CD4-positive, alpha-beta T cell (primary cell): Measurements from ENCODE around the gene ANKRD13B. TPM values are rescaled to one million over a fixed set of nuclear protein-coding genes. Genes with fewer than 3 reads are reported as not detected.

Source experiments
- ATAC-seq: fragments of 200-7000 bp; cut with Tn5 transposase; one replicate; pipeline ENCODE4 v1.10.0; 2022; ENCODE audit warnings: mild to moderate bottlenecking; ENCODE audit not compliant: poor library complexity
- CTCF ChIA-PET: fragments of 350-600 bp; sonication (Branson Sonifier 250); formaldehyde crosslinking; loops from one replicate; lab custom pipeline; 2021; ENCODE audit warnings: antibody characterized with exemption, inconsistent platforms; lab: Charles Lee
- POLR2A ChIA-PET: fragments of 350-600 bp; sonication (Branson Sonifier 250); formaldehyde crosslinking; loops from one replicate; lab custom pipeline; 2021; ENCODE audit warnings: antibody characterized with exemption, inconsistent platforms; lab: Charles Lee
- DNase-seq, 14 experiments: peaks; one replicate each; pipeline ENCODE4 v3.0.0-alpha.2; 2013 to 2020; ENCODE audit warnings: mixed read lengths in 2 of 14
- H3K27ac ChIP-seq, 2 donors: one replicate each; pipeline versions ENCODE4 v1.5.1 to v1.7.0; 2013; ENCODE audit warnings: low read length in 2 of 2, low read depth in 1 of 2, mild to moderate bottlenecking in 1 of 2
- H3K27me3 ChIP-seq, 2 experiments: 1 replicate in 1 of 2; 2 replicates in 1 of 2; pipeline versions ENCODE4 v1.6.1 to v1.7.0; 2013; ENCODE audit warnings: low read length in 2 of 2, control low read depth in 1 of 2, mild to moderate bottlenecking in 1 of 2, moderate library complexity in 1 of 2; ENCODE audit not compliant: insufficient read depth in 2 of 2, control insufficient read depth in 1 of 2
- H3K36me3 ChIP-seq: one replicate; pipeline ENCODE4 v1.6.1; 2013; ENCODE audit warnings: low read length, control low read depth; ENCODE audit not compliant: insufficient read depth
- H3K4me1 ChIP-seq: one replicate; pipeline ENCODE4 v1.6.1; 2013; ENCODE audit warnings: low read length, control low read depth; ENCODE audit not compliant: insufficient read depth
- H3K4me3 ChIP-seq: one replicate; pipeline ENCODE4 v1.5.1; 2013; ENCODE audit warnings: mild to moderate bottlenecking, low read length, moderate library complexity
- H3K9me3 ChIP-seq, 2 experiments: 1 replicate in 1 of 2; 2 replicates in 1 of 2; pipeline versions ENCODE4 v1.6.1 to v1.7.0; 2013; ENCODE audit warnings: low read length in 2 of 2, mild to moderate bottlenecking in 2 of 2, control low read depth in 1 of 2, moderate library complexity in 1 of 2; ENCODE audit not compliant: control insufficient read depth in 1 of 2, insufficient read depth in 1 of 2
- H3K27ac Mint-ChIP-seq: one replicate; pipeline ENCODE4 v1.8.0; 2020; ENCODE audit warnings: mixed read lengths
- H3K27me3 Mint-ChIP-seq: one replicate; pipeline ENCODE4 v1.8.0; 2021; ENCODE audit warnings: mixed read lengths
- H3K36me3 Mint-ChIP-seq: one replicate; pipeline ENCODE4 v1.8.0; 2021; ENCODE audit warnings: low read depth, mixed read lengths
- H3K4me1 Mint-ChIP-seq: one replicate; pipeline ENCODE4 v1.8.0; 2021; ENCODE audit warnings: low read depth, mixed read lengths
- H3K4me3 Mint-ChIP-seq: one replicate; pipeline ENCODE4 v1.8.0; 2020; ENCODE audit warnings: mild to moderate bottlenecking, mixed read lengths
- H3K9me3 Mint-ChIP-seq: one replicate; pipeline ENCODE4 v1.8.0; 2020; ENCODE audit warnings: mixed read lengths
- CTCF ChIP-seq: fragments of 200-600 bp; IDR thresholded peaks from one replicate; pipeline ENCODE4 v1.8.0; 2022; ENCODE audit warnings: antibody characterized with exemption, mild to moderate bottlenecking
- intact Hi-C, 2 experiments: fragments of 100-400 bp; cut with DNase I in 1 of 2; cut with micrococcal nuclease in 1 of 2; formaldehyde crosslinking; loops; one replicate each; pipeline versions ENCODE4 v1.15.1 to v1.9.0; 2023 to 2025; cut with DNase I, micrococcal nuclease
- total RNA-seq, 174 experiments: library from RNA in 2 of 174; stranded (reverse) in 2 of 174; gene quantifications; one replicate each; pipeline ENCODE4 v1.2.3 and lab custom pipeline; 2021 to 2026

ANKRD13B gene
- total RNA-seq, 2 experiments from 2014 or later: 2.1 to 3.0 TPM

DNA sequence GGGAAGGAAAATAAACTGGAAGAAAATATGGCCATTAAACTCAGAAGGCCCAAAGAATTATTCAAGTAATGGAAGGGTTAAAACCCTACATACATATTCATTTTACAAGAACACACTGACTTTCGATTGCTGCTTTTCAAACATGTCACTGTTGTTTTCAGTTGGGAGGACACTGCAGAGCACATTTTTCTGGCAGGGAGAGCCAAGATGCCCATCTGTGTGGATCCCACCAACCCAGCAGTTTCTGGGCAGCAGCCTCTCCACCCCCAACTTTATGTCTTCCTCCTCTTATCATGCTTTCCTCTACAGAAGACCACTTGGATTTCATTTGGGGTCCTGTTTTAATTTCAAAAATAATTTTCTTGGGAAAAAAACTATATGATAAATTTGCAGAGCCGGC, 36.9 kb downstream of the ANKRD13B start:
- DNase-seq (no peak), ATAC-seq (no peak)
- H3K9me3 Mint-ChIP-seq: no peaks in the 10 kb centered on the region
- H3K27me3 Mint-ChIP-seq: no peaks in the 10 kb centered on the region
- Histone ChIP-seq H3K27me3 (no peaks in the 10 kb centered on the region), H3K36me3 (peaks cover 63% of the 10 kb centered on the region), H3K4me1 (no peaks in the 10 kb centered on the region), H3K4me3 (no peak overlapping the region), H3K9me3 (no peaks in the 10 kb centered on the region), H3K27ac (no peak overlapping the region)
- CTCF ChIA-PET: no interaction called here
- intact Hi-C loops: no loop called here
- peaks cover 19% of the 10 kb centered on the region for H3K4me1 Mint-ChIP-seq
- POLR2A ChIA-PET: no interaction called here
- H3K4me3 Mint-ChIP-seq: no peak overlapping the region
- H3K36me3 Mint-ChIP-seq: peaks cover 62% of the 10 kb centered on the region
- no peak for TF ChIP-seq CTCF
- H3K27ac Mint-ChIP-seq: peak overlapping the region; percentile 13

DNA sequence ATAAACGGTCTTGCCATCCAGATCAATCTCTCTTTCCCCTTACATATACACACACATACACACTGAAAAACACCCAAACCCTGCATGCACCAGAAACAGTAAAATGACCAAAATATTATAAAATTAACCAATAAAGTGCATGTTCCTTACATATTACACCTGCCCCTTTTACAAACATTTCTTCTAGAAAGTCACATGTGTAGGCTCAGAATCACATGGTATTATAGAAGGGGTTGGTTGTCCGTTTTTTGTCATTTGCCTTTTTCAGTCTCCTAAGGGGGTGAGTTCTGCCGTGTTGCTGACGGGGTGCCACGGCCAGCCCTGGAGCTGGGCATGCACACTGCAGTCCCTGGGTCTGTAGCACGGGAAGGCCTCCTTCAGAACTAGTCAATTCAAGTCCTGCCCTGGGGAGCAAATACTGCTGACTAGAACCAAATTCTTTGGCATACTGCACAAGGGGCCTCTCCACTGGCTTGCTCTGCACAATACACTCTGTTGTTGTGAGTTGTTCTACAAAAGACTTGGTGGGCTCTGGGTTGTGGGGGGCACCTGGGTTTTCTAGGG, 37.8 kb downstream of the ANKRD13B start:
- H3K27ac ChIP-seq: no peak overlapping the region
- H3K4me1 Mint-ChIP-seq: peaks cover 11% of the 10 kb centered on the region
- POLR2A ChIA-PET: interaction anchor here (1.0 to 1.5 kb wide), 2 partner anchors 9 to 15 kb away, joined by 3 read pairs; no protein-coding TSS in a partner anchor
- H3K36me3 Mint-ChIP-seq: peaks cover 71% of the 10 kb centered on the region
- H3K36me3 ChIP-seq: peaks cover 68% of the 10 kb centered on the region
- H3K27ac Mint-ChIP-seq: no peak overlapping the region
- H3K4me3 ChIP-seq: no peak overlapping the region
- H3K9me3 ChIP-seq: no peaks in the 10 kb centered on the region
- no peak overlapping the region for H3K4me3 Mint-ChIP-seq
- no peaks in the 10 kb centered on the region for H3K27me3 ChIP-seq
- intact Hi-C loops: no loop called here
- CTCF ChIA-PET: interaction anchor here (1.7 kb wide), 1 partner anchor 14 kb away, joined by 4 read pairs; no protein-coding TSS in a partner anchor
- no peaks in the 10 kb centered on the region for H3K27me3 Mint-ChIP-seq
- no peak for DNase-seq
- ATAC-seq: no peak
- no peaks in the 10 kb centered on the region for H3K9me3 Mint-ChIP-seq
- H3K4me1 ChIP-seq: no peaks in the 10 kb centered on the region
- no peak for TF ChIP-seq CTCF

DNA sequence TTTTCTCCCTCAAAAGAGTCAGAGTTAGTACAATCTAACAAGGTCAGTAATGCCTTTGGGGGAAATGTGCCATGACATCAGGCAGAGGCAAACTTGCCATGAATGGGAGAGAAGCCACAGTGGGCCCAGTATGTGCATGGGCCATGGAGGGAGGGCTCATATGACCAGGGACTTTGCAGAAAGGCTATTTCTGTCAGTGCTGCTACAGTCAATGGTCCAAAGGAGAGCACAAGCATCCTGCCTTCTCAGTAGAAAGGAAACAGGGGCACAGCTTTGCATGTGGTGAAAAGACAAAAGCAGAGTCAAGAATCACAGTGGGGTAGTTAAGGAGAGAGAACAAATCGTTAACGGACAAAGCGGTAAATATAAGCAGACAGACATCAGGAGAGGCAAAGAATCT, 41.0 kb downstream of the ANKRD13B start:
- H3K4me3 ChIP-seq: no peak overlapping the region
- Mint-ChIP-seq H3K36me3 (peaks cover 78% of the 10 kb centered on the region), H3K27me3 (no peaks in the 10 kb centered on the region), H3K4me1 (peaks cover 4% of the 10 kb centered on the region), H3K9me3 (no peaks in the 10 kb centered on the region), H3K27ac (peak overlapping the region; percentile 8), H3K4me3 (no peak overlapping the region)
- H3K9me3 ChIP-seq: no peaks in the 10 kb centered on the region
- peaks cover 66% of the 10 kb centered on the region for H3K36me3 ChIP-seq
- no peak overlapping the region for H3K27ac ChIP-seq
- no peaks in the 10 kb centered on the region for H3K4me1 ChIP-seq
- no peak for DNase-seq
- no peak for TF ChIP-seq CTCF
- ChIA-PET POLR2A (no interaction called here), CTCF (interaction anchor here (1.5 kb wide), 1 partner anchor 17 kb away, joined by 4 read pairs; no protein-coding TSS in a partner anchor)
- intact Hi-C loops: no loop called here
- no peak for ATAC-seq
- no peaks in the 10 kb centered on the region for H3K27me3 ChIP-seq
